ENCODE results near the gene IGF2BP3.
"Not testable (repeated sequence)": the region's sequence is repeated elsewhere in the genome, so short reads cannot be mapped to it uniquely, and the experiment has no call there.

Gene IGF2BP3

DNA sequence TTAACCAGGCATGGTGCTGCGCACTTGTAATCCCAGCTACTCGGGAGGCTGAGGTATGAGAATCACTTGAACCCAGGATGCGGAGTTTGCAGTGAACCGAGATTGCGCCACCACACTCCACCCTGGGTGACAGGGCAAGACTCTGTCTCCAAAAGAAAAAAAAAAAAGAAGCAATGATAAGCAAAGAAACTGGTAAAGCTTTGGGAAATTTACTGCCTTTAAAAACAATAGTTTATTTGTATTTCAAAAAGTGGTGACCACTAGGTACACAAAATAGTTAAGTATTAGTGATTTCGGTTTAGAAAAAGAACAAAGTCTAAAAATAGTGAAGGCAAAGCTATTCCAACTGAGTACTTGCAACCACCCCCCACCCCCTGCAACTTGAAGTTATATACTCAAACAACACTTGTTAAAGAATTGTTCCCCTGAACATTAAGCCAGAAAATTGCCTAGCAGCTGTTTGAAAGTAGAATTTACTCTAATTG lies 133.4 kb downstream of the IGF2BP3 start:
- DNase-seq: no peak

DNA sequence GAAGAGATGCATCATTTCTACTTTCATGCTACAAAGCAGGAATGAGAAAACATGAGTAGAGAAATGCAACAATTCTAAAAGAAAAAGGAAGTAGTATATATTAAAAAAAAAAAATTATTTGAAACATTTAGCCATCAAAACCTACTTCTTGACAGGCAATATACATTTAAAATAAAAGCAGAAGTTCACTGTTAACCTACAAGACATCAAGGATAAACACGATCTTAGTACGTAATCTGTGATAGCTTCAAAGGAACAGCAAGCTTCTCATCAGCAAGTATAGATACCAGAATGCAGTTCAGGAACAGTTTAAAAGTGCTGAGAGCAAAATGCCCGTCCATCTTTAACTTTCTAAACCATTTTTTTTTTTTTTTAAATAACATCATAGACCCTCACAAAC lies 134.2 kb downstream of the IGF2BP3 start:
- DNase-seq: no peak

DNA sequence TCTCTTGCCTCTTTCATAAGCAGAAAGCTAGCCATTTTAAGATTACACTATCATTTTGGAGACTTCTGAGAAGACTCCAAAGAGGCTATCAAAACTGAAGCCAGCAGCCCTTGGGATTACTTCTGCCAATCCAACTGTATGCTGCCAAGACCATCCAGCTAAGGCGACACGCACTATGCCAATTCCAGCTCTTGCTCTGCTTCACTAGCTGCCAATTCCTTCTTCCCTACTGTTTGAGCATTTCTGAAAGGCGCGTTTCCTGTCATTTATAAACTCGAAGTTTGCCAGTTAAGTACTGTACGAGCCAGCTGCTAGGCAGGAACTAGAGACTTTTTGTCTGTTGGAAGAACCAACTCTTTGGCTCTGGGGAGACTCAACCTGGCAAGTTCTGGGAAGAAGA lies 134.7 kb downstream of the IGF2BP3 start:
- no peak for DNase-seq

DNA sequence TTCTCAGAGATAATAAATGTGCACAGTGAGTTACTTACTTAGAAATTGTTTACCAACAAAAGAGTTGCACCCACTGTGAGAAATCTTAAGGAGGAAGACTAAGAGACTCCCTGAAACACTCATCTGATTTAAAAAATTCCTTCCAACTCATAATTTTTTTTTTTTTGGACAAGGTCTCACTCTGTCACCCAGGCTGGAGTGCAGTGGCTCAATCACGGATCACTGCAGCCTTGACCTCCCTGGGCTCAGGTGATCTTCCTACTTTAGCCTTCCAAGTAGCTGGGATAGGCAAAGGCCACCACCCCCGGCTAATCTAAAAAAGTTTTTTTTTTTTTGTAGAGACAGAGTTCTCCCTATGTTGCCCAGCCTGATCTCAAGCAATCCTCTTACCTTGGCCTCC lies 135.2 kb downstream of the IGF2BP3 start:
- no peak for DNase-seq

DNA sequence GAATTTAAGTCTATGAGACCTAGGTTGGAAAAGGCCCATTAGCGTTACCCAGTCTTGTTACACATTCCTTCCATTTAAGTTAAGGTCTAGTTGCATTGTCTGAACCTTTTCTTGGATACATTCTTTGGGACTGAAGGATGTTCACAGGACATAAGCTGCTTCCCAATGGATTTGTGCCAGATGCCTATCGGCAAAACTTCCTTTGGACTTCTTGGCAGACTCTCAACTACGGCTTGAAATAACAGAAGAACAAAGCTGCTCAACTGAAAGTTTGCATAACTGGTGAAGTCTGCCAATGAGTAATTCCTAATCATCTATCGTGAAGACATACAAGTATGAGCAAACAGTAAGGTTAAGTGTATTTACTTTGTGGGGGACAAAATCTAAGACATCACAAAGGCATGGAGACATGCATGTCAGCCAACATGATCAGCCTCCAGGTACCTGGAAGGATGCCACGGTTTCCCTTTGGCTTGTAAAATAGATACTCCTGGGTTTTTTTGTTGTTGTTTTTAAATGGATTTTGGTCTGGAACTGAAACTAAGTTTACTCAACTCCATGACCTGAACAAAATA lies 135.7 kb downstream of the IGF2BP3 start:
- DNase-seq: peak; percentile 4

DNA sequence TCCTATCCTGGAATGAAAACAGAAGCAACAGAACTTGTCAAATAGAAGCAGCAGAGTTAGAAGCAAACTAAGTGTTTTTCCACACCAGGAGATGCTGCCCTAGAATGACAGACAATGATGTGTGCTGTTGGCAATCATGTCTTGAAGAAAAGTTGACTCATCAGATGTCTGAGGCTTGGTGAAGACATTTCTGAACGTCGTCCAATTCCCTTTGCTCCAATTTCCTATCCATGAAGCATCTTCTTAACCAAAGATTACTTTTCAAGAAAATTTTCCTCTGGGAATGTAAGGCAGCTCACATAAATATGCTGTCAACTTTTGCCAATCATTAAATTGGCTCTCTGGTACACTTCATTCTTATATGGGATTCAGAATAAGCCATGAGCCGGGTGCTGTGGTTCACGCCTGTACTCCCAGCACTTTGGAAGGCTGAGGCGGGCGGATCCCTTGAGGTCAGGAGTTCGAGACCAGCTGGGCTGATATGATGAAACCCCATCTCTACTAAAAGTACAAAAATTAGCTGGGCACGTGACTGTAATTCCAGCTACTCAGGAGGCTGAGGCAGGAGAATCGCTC lies 136.5 kb downstream of the IGF2BP3 start:
- DNase-seq: no peak

DNA sequence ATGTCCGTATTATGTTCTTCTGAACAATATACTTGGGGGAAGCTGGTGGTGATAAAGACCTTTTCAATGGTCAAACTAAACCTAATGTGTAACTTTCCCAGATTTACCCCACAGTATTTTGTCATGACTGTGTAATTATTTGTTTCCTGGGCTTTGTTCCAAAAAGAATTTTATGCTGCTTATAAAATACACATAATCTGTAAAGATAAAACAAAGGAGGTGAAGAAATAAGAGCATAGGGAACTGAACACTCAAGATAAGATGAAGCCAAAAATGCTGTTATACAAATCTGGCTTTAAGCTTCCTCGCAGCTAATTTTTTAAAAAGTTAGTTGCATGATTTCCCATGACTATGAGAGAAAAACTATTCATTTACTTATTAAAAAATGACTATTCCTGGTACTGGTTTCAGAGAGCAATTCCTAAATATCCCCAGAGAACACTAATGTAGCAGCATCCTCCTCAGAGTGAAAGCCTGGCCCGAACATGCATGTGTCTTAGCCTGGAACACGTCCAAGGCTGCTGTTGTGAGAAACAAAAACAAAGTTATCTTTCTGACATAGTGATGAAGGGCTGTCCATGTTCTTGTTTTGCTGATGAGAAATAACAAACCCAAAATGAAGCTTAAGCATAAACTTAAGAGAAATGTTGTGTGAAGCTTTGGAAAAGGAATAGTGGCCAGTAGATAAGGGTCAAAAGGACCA lies 137.2 kb downstream of the IGF2BP3 start:
- DNase-seq: no peak

DNA sequence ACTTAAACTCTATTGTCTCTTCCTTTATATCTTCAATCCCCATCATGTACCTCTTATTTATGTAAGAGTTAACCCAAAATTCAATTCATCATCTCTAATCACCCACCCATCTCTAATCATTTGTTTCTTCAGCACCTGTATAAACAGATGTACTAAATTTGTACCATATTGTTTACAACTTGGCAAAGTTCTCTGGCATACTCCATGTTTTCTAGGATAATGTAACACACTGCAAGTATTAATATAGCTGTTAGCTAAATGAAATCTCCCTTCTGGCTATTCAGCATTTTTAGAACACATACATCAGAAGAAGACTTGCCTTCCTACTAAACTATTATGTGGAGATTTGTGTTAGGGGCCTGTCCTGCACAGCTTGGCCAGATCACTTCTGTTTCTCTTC lies 138.1 kb downstream of the IGF2BP3 start:
- no peak for DNase-seq

DNA sequence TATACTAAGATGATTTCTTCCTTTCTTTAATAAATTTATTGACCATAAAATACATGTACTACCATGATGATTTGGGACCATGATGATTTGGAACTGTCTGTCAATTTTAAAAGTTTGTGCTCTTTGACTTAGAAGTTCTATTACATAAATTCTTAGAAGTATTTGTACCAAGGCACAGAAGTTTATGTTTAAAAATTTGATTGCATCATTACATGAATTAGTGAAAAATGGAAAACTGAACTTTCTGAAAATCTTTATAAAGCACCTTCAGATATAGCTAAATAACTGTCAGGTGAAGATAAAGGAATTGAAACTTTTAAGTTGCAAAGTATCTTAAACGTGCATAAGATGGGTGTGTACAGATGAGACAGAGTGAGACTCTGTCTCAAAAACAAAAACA lies 139.2 kb downstream of the IGF2BP3 start:
- no peak for DNase-seq

DNA sequence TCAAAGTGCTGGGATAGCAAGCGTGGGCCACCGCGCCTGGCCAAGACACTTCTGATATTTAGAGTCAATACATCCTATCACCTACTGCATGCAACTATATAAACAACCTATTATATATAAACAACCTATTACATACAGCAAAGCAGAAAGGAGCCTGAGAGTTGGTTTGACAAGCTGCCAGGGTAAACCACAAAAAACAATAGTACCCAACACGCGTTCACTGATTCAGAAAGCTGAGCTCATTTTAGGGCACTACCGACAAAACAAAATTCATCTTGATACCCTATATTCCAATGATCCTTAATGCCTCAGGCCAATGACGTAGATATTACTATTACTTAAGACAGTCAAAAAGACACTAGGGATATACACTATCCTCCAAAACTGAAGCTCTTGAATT lies 154.9 kb downstream of the IGF2BP3 start:
- DNase-seq: no peak

DNA sequence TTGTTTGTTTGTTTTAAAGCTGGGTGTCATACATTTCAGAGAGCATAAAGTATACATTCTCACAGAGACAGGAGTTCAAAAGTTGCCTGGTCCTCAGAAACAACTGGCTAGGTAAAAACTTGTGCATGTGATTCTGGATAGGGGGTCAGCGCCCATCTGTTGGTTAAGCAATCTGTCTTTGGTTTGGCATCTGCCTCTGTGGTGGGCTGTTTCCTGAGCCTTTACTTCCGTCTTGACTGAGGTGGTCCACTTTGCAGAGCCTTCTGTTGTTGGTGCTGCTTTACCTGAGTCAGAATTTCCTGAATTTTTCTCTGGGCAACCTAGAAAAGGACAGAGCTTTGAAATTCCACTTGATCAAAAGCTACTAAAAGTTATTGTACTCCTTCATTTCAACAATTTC lies 158.2 kb downstream of the IGF2BP3 start:
- DNase-seq: not testable (repeated sequence)

DNA sequence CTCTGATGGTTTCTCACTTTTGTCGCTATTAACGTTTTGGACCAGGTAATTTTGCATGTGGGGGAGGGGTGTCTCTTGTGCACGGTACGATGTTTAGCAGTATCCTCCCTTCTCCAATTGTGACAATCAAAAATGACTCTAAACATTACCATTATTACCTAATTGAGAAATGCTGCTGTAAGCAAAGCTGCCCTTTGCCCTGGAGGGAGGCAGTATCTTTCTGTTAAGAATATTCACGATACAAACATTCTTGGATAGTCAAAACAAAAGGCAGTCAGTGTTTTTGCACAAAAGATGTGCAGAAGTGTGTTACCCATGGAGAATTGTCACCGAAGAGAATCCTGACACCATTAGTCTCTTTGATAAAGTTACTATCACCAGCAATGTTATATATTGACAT lies 161.5 kb downstream of the IGF2BP3 start:
- no peak for DNase-seq

DNA sequence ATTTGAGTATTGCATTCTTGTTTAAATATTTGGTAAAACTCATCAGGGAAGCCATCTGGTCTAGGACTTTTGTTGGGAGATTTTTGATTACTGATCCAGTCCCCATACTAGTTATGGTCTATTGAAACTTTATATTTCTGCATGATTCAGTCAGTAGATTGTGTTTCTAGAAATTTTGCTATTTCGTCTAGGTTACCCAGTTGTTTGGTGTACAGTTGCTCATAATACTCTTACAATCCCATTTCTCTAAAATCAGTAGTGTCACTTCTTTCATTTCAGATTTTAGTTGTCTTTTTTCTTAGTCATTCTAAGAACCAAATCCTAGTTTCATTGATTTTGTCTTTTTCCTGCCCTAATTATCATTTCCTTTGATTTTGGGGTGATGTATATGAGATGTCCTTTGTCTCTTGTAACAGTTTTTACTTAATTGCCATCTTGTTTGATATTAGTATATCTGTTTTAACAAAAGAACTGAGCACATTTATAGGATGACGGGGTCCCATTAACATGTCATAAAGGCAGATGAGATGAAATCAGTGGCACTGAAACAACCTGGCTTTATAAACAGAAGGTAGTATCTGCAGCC lies 163.3 kb downstream of the IGF2BP3 start:
- DNase-seq: no peak

DNA sequence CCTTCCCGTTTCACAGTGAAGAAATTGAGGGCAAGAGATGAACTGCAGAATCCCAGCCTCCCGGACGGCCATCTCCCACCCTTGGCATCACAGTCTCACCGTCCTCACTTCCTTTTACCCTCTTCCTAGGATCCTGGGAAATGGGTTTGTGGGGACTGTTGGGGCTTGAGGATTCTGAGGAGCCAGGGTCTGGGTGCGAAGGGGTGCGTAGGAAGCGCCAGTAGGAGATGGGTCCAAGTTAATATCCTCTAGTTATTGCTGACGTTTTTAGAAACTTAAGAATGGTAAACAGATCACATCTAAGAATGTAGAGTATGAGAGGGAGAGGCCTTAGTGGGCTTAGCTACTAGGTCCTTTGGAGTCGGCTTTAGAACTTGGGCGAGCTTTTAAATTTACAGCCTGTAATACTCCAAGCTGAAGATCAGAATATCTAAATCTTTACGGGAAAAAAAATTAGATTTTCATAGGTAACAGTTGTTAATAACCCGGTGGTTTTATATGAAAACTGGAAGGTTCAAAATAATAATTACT lies 170.5 kb downstream of the IGF2BP3 start:
- no peak for DNase-seq

DNA sequence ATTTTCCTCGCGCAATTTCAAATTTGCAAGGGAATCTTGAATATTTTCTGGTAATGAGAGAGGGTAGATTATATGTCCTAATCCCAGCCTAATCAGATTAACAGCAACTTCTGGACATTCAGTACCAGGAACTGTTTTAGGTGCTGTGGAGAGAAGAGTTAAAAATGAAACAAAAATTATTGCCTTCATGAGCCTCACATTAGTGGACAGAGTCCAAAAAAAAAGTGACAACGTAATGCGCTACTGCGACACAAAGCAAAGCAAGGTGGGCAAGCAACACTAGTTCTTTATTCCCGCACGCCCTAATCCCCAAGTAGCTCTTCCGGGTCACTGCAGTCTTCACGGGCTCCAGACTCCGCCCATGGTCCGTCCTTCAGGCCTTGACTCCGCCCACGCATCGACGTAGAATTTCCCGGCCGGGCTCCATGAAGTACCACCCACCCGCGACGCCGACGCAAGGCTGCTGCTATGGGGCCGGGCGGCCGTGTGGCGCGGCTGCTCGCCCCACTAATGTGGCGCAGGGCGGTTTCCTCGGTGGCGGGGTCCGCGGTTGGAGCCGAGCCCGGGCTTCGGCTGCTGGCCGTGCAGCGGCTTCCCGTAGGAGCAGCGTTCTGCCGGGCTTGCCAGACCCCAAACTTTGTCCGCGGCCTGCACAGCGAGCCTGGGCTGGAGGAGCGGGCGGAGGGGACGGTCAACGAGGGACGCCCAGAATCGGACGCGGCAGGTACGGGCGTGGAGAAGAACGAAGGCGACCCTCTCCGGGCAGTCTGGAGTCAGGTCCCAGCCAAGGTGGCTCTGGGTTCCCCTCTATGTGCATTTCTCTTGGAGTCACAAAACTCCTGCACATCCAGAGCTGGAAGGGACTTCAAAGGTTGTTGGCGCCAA lies 171.2 kb downstream of the IGF2BP3 start, which contains the start of gene MALSU1:
Gene MALSU1 (plus strand): TSS at position 455 of the 885 bp plus-strand sequence. CDS start 14 bp downstream, at position 469.
- DNase-seq: peak; percentile 98

DNA sequence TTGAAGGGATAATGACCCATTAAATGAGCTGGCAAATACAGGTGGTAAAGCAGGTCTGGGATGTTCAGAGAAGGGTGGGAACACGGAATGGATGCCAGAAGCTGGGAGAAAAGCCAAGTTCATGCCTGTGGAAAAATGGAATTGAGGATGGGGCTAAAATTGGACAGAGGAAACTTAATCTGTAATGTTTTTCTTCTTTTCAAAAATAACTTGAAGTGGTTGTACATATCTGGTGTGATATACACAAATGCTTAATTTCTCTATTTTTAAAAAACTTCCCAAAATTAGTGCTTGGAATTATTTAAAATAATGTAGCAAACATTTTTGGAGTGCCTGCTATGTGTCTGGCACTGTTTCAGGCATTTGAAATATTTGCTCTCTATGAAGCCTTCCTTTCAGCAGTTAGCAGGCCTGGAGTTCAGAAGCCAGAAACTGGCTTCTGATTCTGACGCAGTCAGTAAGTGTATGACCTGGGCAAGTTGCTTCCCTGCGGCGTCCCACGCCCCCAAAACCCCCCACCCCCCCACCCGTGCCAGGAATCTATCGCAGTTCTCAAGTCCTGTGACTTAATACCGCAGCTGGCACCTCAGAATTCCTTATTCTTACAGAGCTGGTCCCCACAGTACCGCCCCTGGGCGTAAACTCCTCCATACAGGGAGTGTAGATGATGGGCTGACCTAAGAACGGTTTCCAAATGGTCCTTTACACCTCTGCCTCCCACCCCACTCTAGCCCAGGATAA lies 172.0 kb downstream of the IGF2BP3 start:
- no peak for DNase-seq

DNA sequence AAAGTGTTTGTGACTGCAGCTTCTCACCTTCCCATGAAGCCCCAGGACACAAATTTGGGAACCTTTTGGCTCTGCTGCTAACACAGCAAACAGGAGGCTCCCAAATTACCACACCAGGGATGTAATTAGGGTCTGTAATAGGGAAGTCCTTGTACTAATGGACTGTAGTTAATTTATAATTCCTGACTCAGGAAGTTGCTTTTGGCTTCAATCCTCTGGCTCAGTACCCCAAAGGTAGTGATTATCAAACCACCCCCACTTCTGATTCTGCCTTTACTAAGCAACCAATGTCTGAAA lies 174.9 kb downstream of the IGF2BP3 start:
- no peak for DNase-seq

DNA sequence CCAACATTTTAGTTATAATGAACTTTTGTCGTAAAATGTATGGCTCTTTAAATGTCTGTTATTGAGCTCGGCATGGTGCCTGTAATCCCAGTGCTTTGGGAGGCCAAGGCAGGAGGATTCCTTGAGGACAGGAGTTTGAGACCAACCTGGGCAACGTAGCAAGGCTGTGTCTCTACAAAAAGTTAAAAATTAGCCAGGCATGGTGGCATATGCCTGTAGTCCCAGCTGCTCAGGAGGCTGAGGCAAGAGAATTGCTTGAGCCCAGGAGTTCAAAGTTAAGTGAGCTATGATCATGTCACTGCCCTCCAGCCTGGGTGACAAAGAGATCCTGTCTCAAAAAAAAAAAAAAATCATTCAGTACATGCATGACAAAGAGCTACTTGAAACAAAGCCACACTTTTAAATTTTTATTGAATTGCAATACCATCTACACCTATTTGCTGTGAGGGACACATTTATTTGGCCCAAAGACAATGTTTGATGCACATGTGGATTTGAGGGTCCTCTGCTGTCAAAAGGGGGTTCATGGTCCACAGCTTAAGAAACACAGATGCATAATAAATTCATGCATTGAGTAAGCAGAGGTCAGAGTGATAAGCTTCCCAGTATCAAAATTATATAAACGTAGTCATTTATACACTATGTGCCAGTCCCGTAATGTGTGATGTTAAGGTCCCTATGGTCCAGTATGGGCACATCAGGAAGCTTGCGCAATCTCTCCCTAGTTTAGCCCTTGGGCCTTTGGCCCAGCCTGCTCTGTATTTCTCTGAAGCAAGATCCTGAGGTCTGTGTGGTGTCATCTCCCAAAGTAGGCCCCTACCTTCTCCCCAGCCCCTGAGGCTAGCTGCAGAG lies 175.5 kb downstream of the IGF2BP3 start:
- no peak for DNase-seq

DNA sequence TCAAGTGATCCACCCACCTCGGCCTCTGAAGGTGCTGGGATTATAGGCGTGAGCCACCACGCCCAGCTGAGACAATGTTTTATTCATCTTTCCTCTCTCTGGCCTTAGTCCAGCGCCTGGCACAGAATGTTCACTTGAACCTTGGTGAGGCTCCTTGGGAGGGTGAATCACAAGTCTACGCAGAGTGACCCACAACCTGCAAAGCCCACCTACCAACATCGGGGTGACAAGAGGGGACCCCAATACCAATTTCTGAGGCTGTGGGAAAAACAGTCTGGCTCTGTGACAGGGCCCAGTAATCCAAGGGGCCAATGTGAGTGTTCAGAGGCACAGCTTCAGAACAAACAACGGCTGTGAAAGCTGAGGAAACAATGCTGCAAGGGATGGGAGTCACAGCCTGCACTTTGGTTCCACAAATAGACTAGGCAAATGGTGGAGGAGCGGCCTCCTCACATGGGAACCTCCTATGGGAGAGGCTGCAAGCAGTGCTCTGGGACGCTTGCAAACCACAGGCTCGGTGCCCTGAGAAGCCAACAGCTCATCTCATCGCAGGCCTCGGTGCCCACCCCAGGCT lies 176.7 kb downstream of the IGF2BP3 start:
- DNase-seq: no peak

DNA sequence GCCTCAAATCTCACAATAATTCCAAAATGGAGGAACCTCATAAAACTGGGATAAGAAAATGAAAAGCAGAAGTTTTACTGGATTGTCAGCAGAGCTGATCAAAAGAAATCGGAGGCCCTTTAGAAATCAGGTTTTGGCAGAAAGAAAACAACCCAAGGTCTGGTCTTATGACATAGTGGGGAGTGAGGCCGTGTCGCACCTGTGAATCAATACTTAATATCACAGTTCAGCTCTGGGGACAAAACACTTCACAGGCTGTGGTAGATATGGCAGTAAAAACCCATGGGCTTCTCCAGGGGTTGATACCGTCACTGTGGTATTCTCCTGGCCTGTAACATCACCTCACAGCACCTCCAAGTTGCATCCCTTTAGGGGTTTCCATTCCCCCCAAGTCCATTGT lies 177.7 kb downstream of the IGF2BP3 start:
- no peak for DNase-seq

Data from NCI-H345 (cell line).